ENCODE measurements around the gene PPIF. TPM values are rescaled to one million over a fixed set of nuclear protein-coding genes. Genes with fewer than 3 reads are reported as not detected.

PPIF gene
- total RNA-seq, 4 donors from 2014 or later = 37.2 to 149 (median 51.6) TPM

- Histone ChIP-seq H3K4me3 (no peak overlapping the region), H3K36me3 (no peaks in the 10 kb centered on the region), H3K4me1 (peaks cover 28 to 37% (median 33%) of the 10 kb centered on the region in 4 donors), H3K27ac (peak overlapping the region; percentile 62 to 91 (median 86)), H3K27me3 (no peaks in the 10 kb centered on the region), H3K9me3 (no peaks in the 10 kb centered on the region)
- intact Hi-C loops (cut with DNase I; ENCODE audit: low total_unique reads) (no loop called here), in situ Hi-C loops (cut with MboI; ENCODE audit: low pct_ligation_motif_present in 1 of 4, low pct_unique_long_range_greater_than_20kb in 1 of 4, low sequenced_read_pairs in 3 of 4) (no loop called here)
- peak; percentile 5 for DNase-seq
- TF ChIP-seq CTCF (IDR thresholded peaks at IDR 0.05) (no peak), POLR2AphosphoS5 (IDR thresholded peaks at IDR 0.05) (no peak), EP300 (IDR thresholded peaks at IDR 0.05; ENCODE audit: low read depth) (no peak), POLR2A (IDR thresholded peaks at IDR 0.05) (no peak)
- WGBS, 2 donors (ENCODE audit: low coverage in 1 of 2) = 64% methylated on average over 9 of the region's 9 CpGs; no CpG with 5 or more reads in 1 of the 2 donors
Observed at GRCh38 chr10:79380946-79381721, 33.9 kb downstream of the PPIF start.

GRCh38 chr10:79381804-79382221 lies 34.5 kb downstream of the PPIF start:
- Histone ChIP-seq H3K36me3 (no peaks in the 10 kb centered on the region), H3K4me1 (peaks cover 28 to 37% (median 33%) of the 10 kb centered on the region in 4 donors), H3K9me3 (no peaks in the 10 kb centered on the region), H3K4me3 (no peak overlapping the region), H3K27me3 (no peaks in the 10 kb centered on the region), H3K27ac (peak overlapping the region; percentile 62 to 91 (median 86))
- in situ Hi-C loops (cut with MboI; ENCODE audit: low pct_ligation_motif_present in 1 of 4, low pct_unique_long_range_greater_than_20kb in 1 of 4, low sequenced_read_pairs in 3 of 4) = no loop called here
- TF ChIP-seq POLR2AphosphoS5 (IDR thresholded peaks at IDR 0.05) (peak; percentile 4 to 60 (median 58)), EP300 (IDR thresholded peaks at IDR 0.05; ENCODE audit: low read depth) (no peak), CTCF (IDR thresholded peaks at IDR 0.05) (no peak)
- WGBS, 2 donors (ENCODE audit: low coverage in 1 of 2) = 52% methylated on average over 11 of the region's 11 CpGs; no CpG with 5 or more reads in 1 of the 2 donors
- intact Hi-C loops (cut with DNase I; ENCODE audit: low total_unique reads) = no loop called here
- DNase-seq = peak; percentile 71

GRCh38 chr10:79382491-79382941 lies 35.2 kb downstream of the PPIF start:
- Histone ChIP-seq H3K36me3 (no peaks in the 10 kb centered on the region), H3K4me1 (peaks cover 28 to 37% (median 33%) of the 10 kb centered on the region in 4 donors), H3K27ac (peak overlapping the region; percentile 62 to 91 (median 86)), H3K9me3 (no peaks in the 10 kb centered on the region), H3K4me3 (no peak overlapping the region), H3K27me3 (no peaks in the 10 kb centered on the region)
- intact Hi-C loops (cut with DNase I; ENCODE audit: low total_unique reads) = no loop called here
- peak; percentile 10 for DNase-seq
- no peak for TF ChIP-seq POLR2AphosphoS5 (IDR thresholded peaks at IDR 0.05)
- TF ChIP-seq EP300 (IDR thresholded peaks at IDR 0.05; ENCODE audit: low read depth) = no peak
- no peak for TF ChIP-seq POLR2A (IDR thresholded peaks at IDR 0.05)
- TF ChIP-seq CTCF (IDR thresholded peaks at IDR 0.05) = no peak
- 69 to 90% methylated on average over 2 to 18 of the region's 18 CpGs for WGBS, 2 donors (ENCODE audit: low coverage in 1 of 2)
- in situ Hi-C loops (cut with MboI; ENCODE audit: low pct_ligation_motif_present in 1 of 4, low pct_unique_long_range_greater_than_20kb in 1 of 4, low sequenced_read_pairs in 3 of 4) = no loop called here

- TF ChIP-seq EP300 (IDR thresholded peaks at IDR 0.05; ENCODE audit: low read depth) (no peak), CTCF (IDR thresholded peaks at IDR 0.05) (no peak), POLR2AphosphoS5 (IDR thresholded peaks at IDR 0.05) (no peak), POLR2A (IDR thresholded peaks at IDR 0.05) (no peak)
- no peaks in the 10 kb centered on the region for H3K36me3 ChIP-seq
- no peak overlapping the region for H3K4me3 ChIP-seq
- in situ Hi-C loops (cut with MboI; ENCODE audit: low pct_ligation_motif_present in 1 of 4, low pct_unique_long_range_greater_than_20kb in 1 of 4, low sequenced_read_pairs in 3 of 4) = no loop called here
- H3K27me3 ChIP-seq = no peaks in the 10 kb centered on the region
- peaks cover 27 to 34% (median 31%) of the 10 kb centered on the region in 4 donors for H3K4me1 ChIP-seq
- intact Hi-C loops (cut with DNase I; ENCODE audit: low total_unique reads) = no loop called here
- DNase-seq = peak; percentile 7
- peak overlapping the region in 2 of 4 donors; percentile 38 to 87 for H3K27ac ChIP-seq
- no peaks in the 10 kb centered on the region for H3K9me3 ChIP-seq
- WGBS, 2 donors (ENCODE audit: low coverage in 1 of 2) = 91% methylated on average over 9 of the region's 12 CpGs; no CpG with 5 or more reads in 1 of the 2 donors
Observed at GRCh38 chr10:79383974-79384606, 36.8 kb downstream of the PPIF start.

All from transverse colon (tissue), 4 donors.